Measurements from ENCODE around the gene RAP1B.

GRCh38 chr12:68671179-68671578 is 60.5 kb downstream of the RAP1B start:
- no peak for TF ChIP-seq NR1H2 (CRISPR knock-in tag; IDR thresholded peaks at IDR 0.05)
- no peak for TF ChIP-seq ZNF140 (CRISPR knock-in tag; IDR thresholded peaks at IDR 0.05)
- TF ChIP-seq ZNF263 (CRISPR knock-in tag; IDR thresholded peaks at IDR 0.05; ENCODE audit: borderline replicate concordance): no peak
- no peak for TF ChIP-seq ZFPM2 (CRISPR knock-in tag; IDR thresholded peaks at IDR 0.05)
- TF ChIP-seq MED1 (CRISPR knock-in tag; IDR thresholded peaks at IDR 0.05; ENCODE audit: borderline replicate concordance): no peak
- TF ChIP-seq CTCF (IDR thresholded peaks at IDR 0.05 in 2 of 3, conservative IDR thresholded peaks at IDR 0.05 in 1 of 3; ENCODE audit: insufficient read depth in 2 of 3, low read depth in 1 of 3, low read length in 3 of 3): no peak
- no peak for TF ChIP-seq MYC (IDR thresholded peaks at IDR 0.05; ENCODE audit: low read depth, low read length)
- no peak for TF ChIP-seq MYC (CRISPR knock-in tag; IDR thresholded peaks at IDR 0.05; ENCODE audit: borderline replicate concordance, low read depth)
- no peak for TF ChIP-seq ZNF436 (CRISPR knock-in tag; IDR thresholded peaks at IDR 0.05)

Data from K562 (cell line).